H9 (cell line): ENCODE data around the gene UNC119. TPM values are rescaled to one million over a fixed set of nuclear protein-coding genes. Genes with fewer than 3 reads are reported as not detected.

Source experiments
- DNase-seq: peaks from one replicate; pipeline ENCODE4 v3.0.0-alpha.2; 2017
- H2AFZ ChIP-seq: one replicate; pipeline ENCODE4 v1.6.1; 2013; ENCODE audit warnings: mild to moderate bottlenecking, low read length, control low read depth, moderate library complexity
- H2AK5ac ChIP-seq: 2 replicates; pipeline ENCODE4 v1.6.1; 2013; ENCODE audit warnings: low read length, control low read depth, mixed read lengths; ENCODE audit not compliant: insufficient read length
- H2BK120ac ChIP-seq: one replicate; pipeline ENCODE4 v1.6.1; 2013; ENCODE audit warnings: low read depth, mild to moderate bottlenecking, low read length, control low read depth, inconsistent platforms; ENCODE audit not compliant: poor library complexity, severe bottlenecking
- H2BK12ac ChIP-seq: 2 replicates; pipeline ENCODE4 v1.6.1; 2013; ENCODE audit warnings: low read length, control low read depth, mixed read lengths, low read depth; ENCODE audit not compliant: insufficient read length
- H2BK15ac ChIP-seq: 2 replicates; pipeline ENCODE4 v1.6.1; 2013; ENCODE audit warnings: low read depth, low read length, control low read depth
- H2BK20ac ChIP-seq: one replicate; pipeline ENCODE4 v1.6.1; 2013; ENCODE audit warnings: low read depth, mild to moderate bottlenecking, low read length, control low read depth, inconsistent platforms; ENCODE audit not compliant: poor library complexity, severe bottlenecking
- H2BK5ac ChIP-seq: 2 replicates; pipeline ENCODE4 v1.6.1; 2013; ENCODE audit warnings: low read length, control low read depth, mixed read lengths; ENCODE audit not compliant: insufficient read length
- H3K14ac ChIP-seq: 2 replicates; pipeline ENCODE4 v1.6.1; 2013; ENCODE audit warnings: low read length, control low read depth; ENCODE audit not compliant: insufficient read depth
- H3K18ac ChIP-seq: 2 replicates; pipeline ENCODE4 v1.6.1; 2013; ENCODE audit warnings: low read depth, mild to moderate bottlenecking, mixed read lengths, low read length, control low read depth; ENCODE audit not compliant: insufficient read length
- H3K23ac ChIP-seq: 2 replicates; pipeline ENCODE4 v1.6.1; 2013; ENCODE audit warnings: low read length, control low read depth, mixed read lengths, low read depth; ENCODE audit not compliant: insufficient read length
- H3K23me2 ChIP-seq: 2 replicates; pipeline ENCODE4 v1.6.1; 2013; ENCODE audit warnings: low read depth, mild to moderate bottlenecking, mixed read lengths, low read length, control low read depth; ENCODE audit not compliant: insufficient read length, poor library complexity, severe bottlenecking
- H3K27ac ChIP-seq: 2 replicates; pipeline ENCODE4 v1.5.1; 2013; ENCODE audit warnings: low read length, control low read depth, mixed read lengths, low read depth; ENCODE audit not compliant: insufficient read length
- H3K27me3 ChIP-seq: 2 replicates; pipeline ENCODE4 v1.6.1; 2013; ENCODE audit warnings: low read length, control low read depth, inconsistent platforms; ENCODE audit not compliant: insufficient read depth
- H3K4ac ChIP-seq: 2 replicates; pipeline ENCODE4 v1.6.1; 2013; ENCODE audit warnings: low read depth, mild to moderate bottlenecking, control low read depth, inconsistent platforms, low read length, moderate library complexity
- H3K4me1 ChIP-seq: 2 replicates; pipeline ENCODE4 v1.6.1; 2013; ENCODE audit warnings: low read length, control low read depth, inconsistent platforms; ENCODE audit not compliant: insufficient read depth
- H3K4me2 ChIP-seq: 2 replicates; pipeline ENCODE4 v1.6.1; 2013; ENCODE audit warnings: low read length, control low read depth, mixed read lengths; ENCODE audit not compliant: insufficient read length, insufficient read depth
- H3K56ac ChIP-seq: 2 replicates; pipeline ENCODE4 v1.6.1; 2013; ENCODE audit warnings: low read depth, mild to moderate bottlenecking, mixed read lengths, low read length, control low read depth; ENCODE audit not compliant: insufficient read length
- H3K79me1 ChIP-seq: 2 replicates; pipeline ENCODE4 v1.6.1; 2013; ENCODE audit warnings: low read depth, mild to moderate bottlenecking, moderate library complexity, low read length, control low read depth, inconsistent platforms; ENCODE audit not compliant: insufficient read depth, poor library complexity, severe bottlenecking
- H3K79me2 ChIP-seq: 2 replicates; pipeline ENCODE4 v1.6.1; 2013; ENCODE audit warnings: low read length, control low read depth, inconsistent platforms; ENCODE audit not compliant: insufficient read depth
- H3K9ac ChIP-seq: 2 replicates; pipeline ENCODE4 v1.6.1; 2013; ENCODE audit warnings: low read length, control low read depth, mixed read lengths; ENCODE audit not compliant: insufficient read length; ENCODE audit errors: extremely low read depth
- H3K9me3 ChIP-seq: one replicate; pipeline ENCODE4 v1.6.1; 2013; ENCODE audit warnings: low read depth, low read length, inconsistent platforms; ENCODE audit not compliant: control insufficient read depth
- H3T11ph ChIP-seq: one replicate; pipeline ENCODE4 v1.6.1; 2013; ENCODE audit warnings: mild to moderate bottlenecking, low read length, control low read depth, inconsistent platforms
- H4K20me1 ChIP-seq: one replicate; pipeline ENCODE4 v1.6.1; 2013; ENCODE audit not compliant: control insufficient read depth, insufficient read length, insufficient read depth
- H4K5ac ChIP-seq: 2 replicates; pipeline ENCODE4 v1.6.1; 2013; ENCODE audit warnings: low read depth, mild to moderate bottlenecking, mixed read lengths, low read length, control low read depth; ENCODE audit not compliant: insufficient read length
- H4K8ac ChIP-seq: replicated peaks from 2 replicates; pipeline ENCODE4 v1.6.1; 2013; ENCODE audit warnings: low read length, control low read depth, mixed read lengths, low read depth; ENCODE audit not compliant: insufficient read length
- H4K91ac ChIP-seq: 2 replicates; pipeline ENCODE4 v1.6.1; 2013; ENCODE audit warnings: low read depth, mild to moderate bottlenecking, moderate library complexity, mixed read lengths, low read length, control low read depth; ENCODE audit not compliant: insufficient read length
- H3K27ac Mint-ChIP-seq, 3 experiments: 2 replicates in 2 of 3; 3 replicates in 1 of 3; pipeline ENCODE4 v1.8.0; 2020 to 2021; ENCODE audit warnings: mixed read lengths in 3 of 3, mild to moderate bottlenecking in 1 of 3, moderate library complexity in 1 of 3
- H3K27me3 Mint-ChIP-seq: 2 replicates; pipeline ENCODE4 v1.8.0; 2021; ENCODE audit warnings: low read depth, mild to moderate bottlenecking, moderate library complexity, mixed read lengths
- H3K36me3 Mint-ChIP-seq, 3 experiments: 2 replicates in 2 of 3; 3 replicates in 1 of 3; pipeline ENCODE4 v1.8.0; 2020 to 2021; ENCODE audit warnings: low read depth in 3 of 3, mixed read lengths in 3 of 3; ENCODE audit not compliant: insufficient read depth in 1 of 3
- H3K4me1 Mint-ChIP-seq, 2 experiments: 2 replicates each; pipeline ENCODE4 v1.8.0; 2020; ENCODE audit warnings: mixed read lengths in 2 of 2
- H3K4me3 Mint-ChIP-seq, 2 experiments: 2 replicates in 1 of 2; 3 replicates in 1 of 2; pipeline ENCODE4 v1.8.0; 2020 to 2021; ENCODE audit warnings: mild to moderate bottlenecking in 2 of 2, mixed read lengths in 2 of 2, moderate library complexity in 1 of 2
- H3K9me3 Mint-ChIP-seq, 2 experiments: 2 replicates in 1 of 2; 3 replicates in 1 of 2; pipeline ENCODE4 v1.8.0; 2020; ENCODE audit warnings: mild to moderate bottlenecking in 2 of 2, mixed read lengths in 2 of 2, moderate library complexity in 1 of 2
- CTCF ChIP-seq: fragments of 200-600 bp; sonication (generic); conservative IDR thresholded peaks from 3 replicates; pipeline ENCODE4 v1.8.0; 2021; ENCODE audit warnings: antibody characterized with exemption, mild to moderate bottlenecking
- WGBS: extraction: QIAGEN DNeasy Blood & Tissue Kit; methylation state at CpG from one replicate; pipeline ENCODE4 v1.1.7; 2013; ENCODE audit warnings: missing lambda C conversion rate, low lambda C conversion rate, mixed read lengths; ENCODE audit not compliant: insufficient read length; ENCODE audit errors: extremely low coverage; 5-methylcytosine and 5-hydroxymethylcytosine counted together
- total RNA-seq: library from RNA; stranded (reverse); gene quantifications from 2 replicates; pipeline ENCODE4 v1.2.1, GENCODE V29; 2021

UNC119 gene
- total RNA-seq, 1 experiment from 2014 or later: 36.9 TPM

DNA sequence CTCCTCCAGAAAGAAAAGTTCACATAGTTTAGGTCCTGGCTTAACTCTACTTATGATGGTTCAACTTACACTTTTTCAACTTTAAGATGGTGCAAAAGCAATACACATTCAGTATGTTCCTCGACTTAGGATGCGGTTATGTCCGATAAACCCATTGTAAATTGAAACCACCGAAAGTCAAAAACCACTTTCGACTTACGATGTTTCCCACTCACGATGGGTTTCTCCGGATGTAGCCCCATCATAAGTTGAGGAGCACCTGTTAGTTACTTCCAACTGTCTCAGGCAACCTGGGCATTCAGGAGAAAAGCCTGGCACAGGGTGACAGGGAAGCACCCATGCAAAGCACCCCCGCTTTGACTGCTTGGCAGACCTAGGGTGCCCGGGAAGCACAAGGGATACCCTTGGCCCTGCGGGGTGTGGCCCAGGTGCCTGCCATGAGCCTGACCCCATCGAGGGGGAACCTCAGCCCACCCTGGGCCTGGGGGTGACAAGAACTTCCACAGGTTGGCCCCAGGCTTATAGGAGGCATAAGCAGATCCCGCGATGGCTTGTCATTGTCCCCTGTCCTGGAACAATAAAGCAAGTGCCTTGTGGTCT lies 14.0 kb downstream of the UNC119 start:
- H4K91ac ChIP-seq: no peak overlapping the region

More for the DNA sequence above, 14.0 kb downstream of the UNC119 start:
- Histone ChIP-seq H2BK12ac (no peak overlapping the region), H3K79me2 (no peaks in the 10 kb centered on the region), H3T11ph (no peak overlapping the region), H3K23ac (no peak overlapping the region), H3K4me2 (no peak overlapping the region), H3K9ac (no peak overlapping the region), H4K8ac (no peak overlapping the region), H4K5ac (no peak overlapping the region), H4K20me1 (no peaks in the 10 kb centered on the region), H2AFZ (no peak overlapping the region), H3K56ac (no peak overlapping the region), H2BK15ac (no peak overlapping the region), H3K14ac (no peak overlapping the region), H3K27me3 (no peaks in the 10 kb centered on the region), H2BK20ac (no peak overlapping the region), H3K4me1 (no peaks in the 10 kb centered on the region), H2AK5ac (no peak overlapping the region), H3K4ac (no peak overlapping the region), H2BK5ac (no peak overlapping the region), H3K79me1 (no peaks in the 10 kb centered on the region), H3K9me3 (no peaks in the 10 kb centered on the region), H3K23me2 (no peaks in the 10 kb centered on the region), H2BK120ac (no peak overlapping the region), H3K18ac (no peak overlapping the region), H3K27ac (no peak overlapping the region)
- H3K9me3 Mint-ChIP-seq: no peaks in the 10 kb centered on the region
- peaks cover 0 to 10% of the 10 kb centered on the region in 2 experiments; a peak in 1 of 4 replicates for H3K4me1 Mint-ChIP-seq
- no peaks in the 10 kb centered on the region; the same call in 1 of the 2 replicates for H3K27me3 Mint-ChIP-seq
- no peak for TF ChIP-seq CTCF
- no CpG with 5 or more reads among the region's 14 CpGs for WGBS
- DNase-seq: no peak
- no peak overlapping the region for H3K27ac Mint-ChIP-seq
- no peak overlapping the region for H3K4me3 Mint-ChIP-seq
- H3K36me3 Mint-ChIP-seq: no peaks in the 10 kb centered on the region
